BE2C (cell line): Measurements from ENCODE around the gene GFM1.

ENCODE experiments used
- DNase-seq: peaks from one replicate; pipeline ENCODE4 v3.0.0-alpha.2; 2020
- H3K27me3 ChIP-seq: fragments of 250-450 bp; sonication (Bioruptor Pico); 2 replicates; pipeline ENCODE4 v1.5.1; 2020; ENCODE audit warnings: mild to moderate bottlenecking
- H3K36me3 ChIP-seq: fragments of 250-450 bp; sonication (Bioruptor Pico); 2 replicates; pipeline ENCODE4 v1.5.1; 2020; ENCODE audit warnings: mild to moderate bottlenecking
- H3K4me1 ChIP-seq: fragments of 250-450 bp; sonication (Bioruptor Pico); 2 replicates; pipeline ENCODE4 v1.5.1; 2020
- H3K4me3 ChIP-seq: 2 replicates; pipeline ENCODE4 v1.5.1; 2011; ENCODE audit warnings: low read depth, low read length
- H3K9me3 ChIP-seq: fragments of 250-450 bp; sonication (Bioruptor Pico); 2 replicates; pipeline ENCODE4 v1.5.1; 2020
- CTCF ChIP-seq: IDR thresholded peaks from 2 replicates; pipeline ENCODE4 v1.5.1; 2012; ENCODE audit warnings: mild to moderate bottlenecking, low read depth, low read length

GFM1 gene

DNA sequence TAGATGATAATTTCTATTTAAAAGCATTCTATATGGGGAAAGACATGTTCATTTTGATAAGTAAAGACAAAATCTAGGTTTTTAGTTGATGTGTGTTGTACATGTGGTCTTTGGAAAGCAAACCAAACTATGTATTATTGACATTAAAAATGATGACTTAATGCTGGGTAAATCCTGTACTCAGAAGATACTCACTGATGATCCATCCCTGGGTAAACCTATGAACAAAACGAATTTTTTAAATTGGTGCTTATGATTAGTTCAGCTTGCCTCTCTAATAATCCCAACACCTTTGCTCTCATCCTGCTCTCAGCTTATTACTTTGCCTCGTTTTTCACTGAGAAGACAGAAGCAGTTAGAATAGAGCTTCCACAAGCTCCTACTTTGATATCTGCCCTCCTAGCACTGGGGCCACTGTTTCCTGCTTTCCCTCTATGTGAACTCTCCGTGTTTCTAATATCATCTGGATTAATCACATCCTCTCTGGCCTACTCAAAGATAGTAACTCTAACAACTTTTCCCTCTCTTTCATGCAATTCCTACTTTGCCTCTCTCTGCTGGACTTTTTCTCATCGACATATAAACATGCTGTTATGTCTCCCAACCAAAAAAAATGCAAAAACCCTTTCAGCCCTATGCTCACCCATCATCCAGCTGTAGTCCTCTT, 58.6 kb downstream of the GFM1 start:
- Histone ChIP-seq H3K27me3 (no peaks in the 10 kb centered on the region), H3K9me3 (no peaks in the 10 kb centered on the region), H3K4me3 (no peak overlapping the region), H3K36me3 (peaks cover 17% of the 10 kb centered on the region), H3K4me1 (peaks cover 2% of the 10 kb centered on the region; the same call in 1 of the 2 replicates)
- DNase-seq, result no peak
- TF ChIP-seq CTCF, result no peak

DNA sequence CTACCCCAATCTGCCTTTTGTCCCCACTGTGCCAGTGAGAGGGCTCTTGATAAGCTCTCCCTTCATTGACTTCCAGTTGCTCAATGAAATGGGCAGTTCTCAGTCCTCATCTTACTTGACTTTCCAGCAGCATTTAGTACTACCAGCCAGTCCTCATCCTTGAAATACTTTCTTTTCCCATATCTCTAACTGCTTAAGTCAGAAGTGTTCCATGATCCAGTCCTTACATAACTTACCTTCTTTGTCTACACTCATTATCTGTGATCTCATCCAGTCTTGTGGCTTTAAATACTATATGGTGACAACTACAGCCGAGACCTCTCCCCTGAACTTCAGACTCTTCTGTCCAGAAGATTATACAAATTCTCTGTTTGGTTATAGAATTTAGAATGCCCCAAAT, 59.2 kb downstream of the GFM1 start:
- TF ChIP-seq CTCF, result no peak
- Histone ChIP-seq H3K9me3 (no peaks in the 10 kb centered on the region), H3K36me3 (peaks cover 23% of the 10 kb centered on the region), H3K4me3 (no peak overlapping the region), H3K27me3 (no peaks in the 10 kb centered on the region), H3K4me1 (peaks cover 2% of the 10 kb centered on the region; the same call in 1 of the 2 replicates)
- no peak for DNase-seq

DNA sequence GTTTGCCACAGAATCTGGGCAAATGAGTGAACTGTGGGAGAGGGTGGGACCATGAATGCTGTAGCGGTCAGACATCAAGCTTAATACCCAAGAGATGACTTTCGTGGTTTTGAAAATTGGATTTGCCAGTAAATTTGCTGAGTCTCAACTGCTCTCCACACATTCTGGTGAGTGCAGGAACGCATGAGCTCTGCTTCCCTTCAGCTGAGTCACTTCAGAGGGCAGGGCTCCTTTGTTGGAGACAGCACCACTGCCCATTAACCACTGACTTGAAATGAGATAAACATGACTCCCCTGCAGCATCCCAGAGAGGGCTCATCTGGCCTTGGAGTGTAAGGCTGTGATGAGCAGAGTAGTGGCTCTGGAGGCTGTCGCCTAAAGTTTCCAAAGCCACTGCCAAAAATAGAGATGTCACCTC, 65.3 kb downstream of the GFM1 start:
- Histone ChIP-seq H3K27me3 (no peaks in the 10 kb centered on the region), H3K4me3 (no peak overlapping the region), H3K9me3 (no peaks in the 10 kb centered on the region), H3K4me1 (no peaks in the 10 kb centered on the region), H3K36me3 (peaks cover 33% of the 10 kb centered on the region)
- peak; percentile 18 for DNase-seq
- TF ChIP-seq CTCF, result no peak

- Histone ChIP-seq H3K4me3 (no peak overlapping the region), H3K36me3 (peaks cover 27% of the 10 kb centered on the region), H3K27me3 (no peaks in the 10 kb centered on the region), H3K4me1 (no peaks in the 10 kb centered on the region), H3K9me3 (no peaks in the 10 kb centered on the region)
- no peak for TF ChIP-seq CTCF
- DNase-seq, result no peak
Measured at GRCh38 chr3:158710601-158711000, 66.3 kb downstream of the GFM1 start.

GRCh38 chr3:158711886-158712285, 67.6 kb downstream of the GFM1 start:
- no peak for DNase-seq
- H3K9me3 ChIP-seq, result no peaks in the 10 kb centered on the region
- no peak for TF ChIP-seq CTCF
- no peaks in the 10 kb centered on the region for H3K4me1 ChIP-seq
- peaks cover 27% of the 10 kb centered on the region for H3K36me3 ChIP-seq
- H3K4me3 ChIP-seq, result no peak overlapping the region
- H3K27me3 ChIP-seq, result no peaks in the 10 kb centered on the region

- H3K4me3 ChIP-seq, result no peak overlapping the region
- H3K9me3 ChIP-seq, result no peaks in the 10 kb centered on the region
- H3K4me1 ChIP-seq, result no peaks in the 10 kb centered on the region
- no peak for TF ChIP-seq CTCF
- no peak for DNase-seq
- H3K27me3 ChIP-seq, result no peaks in the 10 kb centered on the region
- peaks cover 27% of the 10 kb centered on the region for H3K36me3 ChIP-seq
Measured at GRCh38 chr3:158712443-158712842, 68.1 kb downstream of the GFM1 start.
